Tibial nerve (tissue), 4 donors: ENCODE measurements around the gene CD300LF.

ENCODE experiments used
- CTCF ChIP-seq, 5 experiments: fragments of 200-600 bp in 3 of 5; fragments of 450-650 bp in 2 of 5; sonication (generic) in 3 of 5; IDR thresholded peaks; one replicate each; pipeline ENCODE4 v1.5.1; 2016 to 2019; ENCODE audit warnings: antibody characterized with exemption in 5 of 5, mild to moderate bottlenecking in 3 of 5, moderate library complexity in 2 of 5
- EP300 ChIP-seq, 2 donors: sonication (generic); formaldehyde crosslinking; IDR thresholded peaks; one replicate each; pipeline ENCODE4 v1.6.1; 2017; ENCODE audit warnings: antibody characterized with exemption in 2 of 2, mild to moderate bottlenecking in 1 of 2
- POLR2A ChIP-seq, 2 donors: fragments of 450-650 bp; IDR thresholded peaks; one replicate each; pipeline ENCODE4 v1.6.1; 2017; ENCODE audit warnings: antibody characterized with exemption in 2 of 2, mild to moderate bottlenecking in 2 of 2, moderate library complexity in 2 of 2

DNA sequence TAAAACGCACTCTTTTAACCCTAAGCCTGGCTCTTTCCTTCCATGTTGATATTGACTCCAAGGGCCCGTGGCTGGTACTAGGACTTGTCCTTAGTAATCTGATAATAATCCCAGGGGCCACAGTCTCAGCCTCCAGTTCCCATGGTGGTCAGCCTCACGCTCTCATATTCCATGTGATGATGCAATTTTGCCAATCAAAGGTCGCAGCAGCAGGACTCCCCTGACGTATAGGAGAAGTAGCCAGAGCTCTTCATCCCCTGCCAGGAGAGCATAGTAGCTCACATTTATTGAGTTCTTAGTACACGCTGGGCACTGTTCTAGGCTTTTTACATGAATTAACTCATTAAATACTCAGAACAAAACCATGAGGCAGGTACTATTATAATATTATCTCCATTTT, 42.4 kb downstream of the CD300LF start:
- no peak for TF ChIP-seq EP300 (IDR thresholded peaks at IDR 0.05)
- no peak for TF ChIP-seq CTCF (IDR thresholded peaks at IDR 0.05)
- no peak for TF ChIP-seq POLR2A (IDR thresholded peaks at IDR 0.05)
